ENCODE measurements around the gene TRPM2. TPM values are rescaled to one million over a fixed set of nuclear protein-coding genes. Genes with fewer than 3 reads are reported as not detected.

The TRPM2 gene
- total and polyA plus RNA-seq, 2 of the 4 experiments (the other 2 are of a cell fraction) = not detected

DNA sequence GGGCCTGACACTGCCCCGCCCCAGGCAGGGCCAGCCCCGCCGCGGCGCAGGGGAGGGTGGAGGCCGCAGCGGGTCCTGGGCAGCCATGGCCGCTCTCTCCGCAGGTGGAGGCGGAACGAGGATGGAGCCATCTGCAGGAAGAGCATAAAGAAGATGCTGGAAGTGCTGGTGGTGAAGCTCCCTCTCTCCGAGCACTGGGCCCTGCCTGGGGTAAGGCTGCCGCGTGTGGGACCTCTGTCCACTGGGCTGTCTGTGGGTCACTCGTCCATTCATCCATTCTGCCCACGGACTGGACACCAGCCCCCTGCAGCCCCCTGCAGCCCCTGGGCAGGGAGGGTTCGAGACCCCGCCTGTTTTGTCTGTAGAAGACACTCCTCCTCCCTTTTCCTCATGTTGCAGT is 83.5 kb downstream of the TRPM2 start:
- Histone ChIP-seq H3K4me3 (ENCODE audit: insufficient read depth, low read depth, low read length) (no peak overlapping the region), H3K18ac (ENCODE audit: low read depth, low read length) (no peak overlapping the region), H4K8ac (ENCODE audit: low read depth in 2 of 2, low read length in 2 of 2) (no peak overlapping the region), H3K14ac (replicated peaks; ENCODE audit: low read depth, low read length) (no peak overlapping the region), H3K4ac (ENCODE audit: low read depth, low read length) (no peak overlapping the region), H3K9me3 (ENCODE audit: control insufficient read depth, insufficient read depth, low read length) (peaks cover 20% of the 10 kb centered on the region), H2AK9ac (replicated peaks; ENCODE audit: low read depth, low read length, poor library complexity) (no peak overlapping the region), H2AFZ (replicated peaks; ENCODE audit: low read length, poor library complexity) (no peak overlapping the region), H3K23ac (ENCODE audit: low read depth, low read length) (no peak overlapping the region), H2AK5ac (ENCODE audit: low read depth, low read length) (no peak overlapping the region), H3K56ac (ENCODE audit: extremely low read depth, insufficient read depth, low read length) (no peak overlapping the region), H3K9me1 (ENCODE audit: insufficient read depth, low read length) (no peaks in the 10 kb centered on the region), H3K36me3 (ENCODE audit: control insufficient read depth, insufficient read depth, low read length) (no peaks in the 10 kb centered on the region), H3K4me1 (ENCODE audit: control insufficient read depth, insufficient read depth, low read length) (no peaks in the 10 kb centered on the region), H3K9ac (ENCODE audit: low read depth, low read length) (no peak overlapping the region), H2BK20ac (ENCODE audit: low read depth, low read length) (no peak overlapping the region), H3K4me2 (ENCODE audit: low read depth, low read length) (no peak overlapping the region), H4K20me1 (ENCODE audit: insufficient read depth, low read length) (no peaks in the 10 kb centered on the region), H2BK15ac (ENCODE audit: low read depth, low read length) (no peak overlapping the region), H3K27me3 (ENCODE audit: control insufficient read depth, insufficient read depth, low read length) (no peaks in the 10 kb centered on the region), H3K79me1 (ENCODE audit: low read depth in 1 of 2, low read length in 2 of 2) (no peaks in the 10 kb centered on the region), H3K27ac (ENCODE audit: insufficient read depth, low read length) (no peak overlapping the region), H2BK5ac (ENCODE audit: low read depth, low read length, poor library complexity, severe bottlenecking) (no peak overlapping the region), H4K91ac (ENCODE audit: insufficient read depth, low read depth, low read length) (no peak overlapping the region), H4K5ac (ENCODE audit: low read depth, low read length) (no peak overlapping the region), H2BK120ac (ENCODE audit: low read depth, low read length) (no peak overlapping the region)
- ChIA-PET CTCF (no interaction called here), POLR2A (ENCODE audit: unreplicated experiment) (interaction anchor here (0.5 kb wide), 1 partner anchor 12 kb away, joined by 9 read pairs; no protein-coding TSS in a partner anchor)
- in situ Hi-C loops (cut with MboI; ENCODE audit: low sequenced_read_pairs) (no loop called here), intact Hi-C loops (cut with micrococcal nuclease) (no loop called here), dilution Hi-C loops (cut with HindIII; ENCODE audit: low sequenced_read_pairs, unreplicated experiment) (no loop called here)
- ATAC-seq (ENCODE audit: low read depth) (no peak), DNase-seq (no peak)
- BruUV-seq (replicated peaks) = no TSS peak
- WGBS, 2 experiments (ENCODE audit: extremely low coverage in 2 of 2, insufficient read length in 1 of 2) = no CpG with 5 or more reads among the region's 18 CpGs
- no peak for TF ChIP-seq BHLHE40 (IDR thresholded peaks at IDR 0.05; ENCODE audit: low read depth, low read length)
- no peak for TF ChIP-seq RCOR1 (IDR thresholded peaks at IDR 0.05; ENCODE audit: insufficient replicate concordance, low read length)
- TF ChIP-seq NFE2L2 (IDR thresholded peaks at IDR 0.05; ENCODE audit: low read depth, low read length) = no peak
- no peak for TF ChIP-seq POLR2A (IDR thresholded peaks at IDR 0.05; ENCODE audit: low read depth, low read length)
- no peak for TF ChIP-seq CEBPB (IDR thresholded peaks at IDR 0.05; ENCODE audit: low read depth, low read length)
- TF ChIP-seq MAZ (IDR thresholded peaks at IDR 0.05; ENCODE audit: borderline replicate concordance, low read depth, low read length) = no peak
- no peak for TF ChIP-seq MXI1 (IDR thresholded peaks at IDR 0.05; ENCODE audit: borderline replicate concordance, low read depth, low read length)
- TF ChIP-seq CTCF (conservative IDR thresholded peaks at IDR 0.05; ENCODE audit: low read depth, low read length) = no peak
- no peak for TF ChIP-seq MAFK (IDR thresholded peaks at IDR 0.05; ENCODE audit: low read depth, low read length)
- TF ChIP-seq FOS (IDR thresholded peaks at IDR 0.05; ENCODE audit: low read depth, low read length) = no peak
- TF ChIP-seq RFX5 (IDR thresholded peaks at IDR 0.05; ENCODE audit: low read depth, low read length) = no peak
- no peak for TF ChIP-seq ELK1 (IDR thresholded peaks at IDR 0.05; ENCODE audit: borderline replicate concordance, low read depth, low read length)
- TF ChIP-seq CHD1 (IDR thresholded peaks at IDR 0.05; ENCODE audit: low read depth, low read length) = no peak
- TF ChIP-seq, protein P1, sequence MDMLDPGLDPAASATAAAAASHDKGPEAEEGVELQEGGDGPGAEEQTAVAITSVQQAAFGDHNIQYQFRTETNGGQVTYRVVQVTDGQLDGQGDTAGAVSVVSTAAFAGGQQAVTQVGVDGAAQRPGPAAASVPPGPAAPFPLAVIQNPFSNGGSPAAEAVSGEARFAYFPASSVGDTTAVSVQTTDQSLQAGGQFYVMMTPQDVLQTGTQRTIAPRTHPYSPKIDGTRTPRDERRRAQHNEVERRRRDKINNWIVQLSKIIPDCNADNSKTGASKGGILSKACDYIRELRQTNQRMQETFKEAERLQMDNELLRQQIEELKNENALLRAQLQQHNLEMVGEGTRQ (IDR thresholded peaks at IDR 0.05; ENCODE audit: low read depth, low read length) = no peak
- TF ChIP-seq RAD21 (IDR thresholded peaks at IDR 0.05; ENCODE audit: low read length) = no peak

Data from IMR-90 (cell line).